ENCODE results near the gene RFTN1. TPM values are rescaled to one million over a fixed set of nuclear protein-coding genes. Genes with fewer than 3 reads are reported as not detected.

The RFTN1 gene
- total RNA-seq, 1 experiment from 2014 or later: 0.15 TPM

GRCh38 chr3:16385151-16385550 lies 128.3 kb downstream of the RFTN1 start:
- no peak for DNase-seq (ENCODE audit: extremely low read depth, low read depth)

GRCh38 chr3:16383864-16384263 lies 129.6 kb downstream of the RFTN1 start:
- DNase-seq (ENCODE audit: extremely low read depth, low read depth): no peak

GRCh38 chr3:16382845-16383244 lies 130.7 kb downstream of the RFTN1 start:
- DNase-seq (ENCODE audit: extremely low read depth, low read depth): no peak

- no peak for DNase-seq (ENCODE audit: extremely low read depth, low read depth)
Measured at GRCh38 chr3:16381426-16381825, 132.1 kb downstream of the RFTN1 start.

DNA sequence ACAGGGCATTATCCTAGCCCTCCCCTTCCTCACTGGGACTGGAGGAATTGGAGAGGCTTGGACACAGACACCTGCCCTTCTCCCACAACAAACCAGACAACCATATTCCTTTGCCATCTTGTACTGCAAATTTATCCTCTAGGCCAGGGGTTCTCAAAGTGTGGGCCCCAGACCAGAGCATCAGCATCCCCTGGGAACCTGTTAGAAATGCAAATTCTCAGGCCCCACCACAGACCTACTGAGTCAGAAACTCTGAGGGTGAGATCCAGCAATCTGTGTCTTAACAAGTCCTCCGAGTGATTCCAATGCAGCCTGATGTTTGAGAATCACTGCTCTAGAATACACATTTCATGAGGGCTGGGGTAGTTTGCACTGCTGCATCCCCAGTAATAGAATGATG lies 133.1 kb downstream of the RFTN1 start:
- DNase-seq (ENCODE audit: extremely low read depth, low read depth): no peak

DNA sequence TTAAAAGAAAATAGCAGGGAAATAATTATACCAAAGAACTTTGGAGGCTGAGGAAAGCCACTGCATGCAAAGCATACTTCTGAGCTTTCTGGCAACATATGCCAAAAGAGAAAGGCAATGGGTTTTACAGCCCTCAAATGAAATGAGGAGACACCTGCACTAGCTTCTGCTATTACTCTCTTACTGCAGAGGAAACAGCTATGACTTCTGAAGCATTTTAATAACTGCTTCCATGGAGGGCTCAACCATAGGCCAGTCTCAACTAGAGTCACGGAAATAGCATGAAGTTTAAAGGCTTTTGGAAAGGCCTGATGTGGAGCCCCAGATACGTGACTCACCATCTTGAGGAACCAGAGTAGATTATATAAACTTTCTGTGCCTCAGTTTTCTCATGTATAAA lies 133.7 kb downstream of the RFTN1 start:
- DNase-seq (ENCODE audit: extremely low read depth, low read depth): no peak

- DNase-seq (ENCODE audit: extremely low read depth, low read depth): no peak
Measured at GRCh38 chr3:16378920-16379319, 134.6 kb downstream of the RFTN1 start.

DNA sequence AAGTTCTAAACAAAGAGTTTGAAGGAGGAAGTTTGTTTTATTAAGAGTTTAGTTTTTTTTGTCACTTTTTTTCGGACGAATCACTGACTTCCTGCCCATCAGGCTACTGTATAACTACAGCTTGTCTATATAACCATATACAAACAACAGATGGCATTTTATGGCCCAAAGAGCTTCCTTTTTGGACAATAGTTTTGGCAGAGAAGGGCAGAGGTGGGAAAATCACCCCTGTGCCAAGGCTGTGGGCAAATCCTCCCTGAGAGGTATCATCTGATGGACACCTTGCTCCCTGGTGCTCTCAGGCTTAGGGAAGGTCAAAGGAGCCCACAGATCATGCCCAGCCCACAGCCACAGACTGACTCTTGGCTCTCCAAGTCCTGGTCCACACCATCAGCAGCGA lies 135.1 kb downstream of the RFTN1 start:
- no peak for DNase-seq (ENCODE audit: extremely low read depth, low read depth)

- no peak for DNase-seq (ENCODE audit: extremely low read depth, low read depth)
Measured at GRCh38 chr3:16377847-16378302, 135.6 kb downstream of the RFTN1 start.

DNA sequence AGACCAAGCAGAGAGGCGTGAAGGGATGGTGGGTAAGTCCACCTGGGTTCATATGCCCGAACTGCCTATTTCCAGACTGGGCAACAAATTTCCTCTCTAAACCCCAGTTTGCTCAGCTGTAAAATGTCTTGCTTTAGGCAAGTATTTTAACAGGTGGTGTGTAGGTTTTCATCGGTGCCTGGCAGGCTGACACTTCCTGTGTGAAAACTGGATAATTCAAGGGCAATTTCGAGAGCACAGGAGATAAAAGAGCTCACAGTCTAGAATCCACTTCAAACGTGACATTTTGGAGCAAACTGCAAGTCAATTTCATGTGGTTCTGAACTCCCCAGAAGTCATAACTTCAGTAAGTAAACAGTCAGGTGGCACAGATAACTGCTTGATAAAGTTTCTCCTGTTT lies 136.3 kb downstream of the RFTN1 start:
- DNase-seq (ENCODE audit: extremely low read depth, low read depth): no peak

- DNase-seq (ENCODE audit: extremely low read depth, low read depth): no peak
Measured at GRCh38 chr3:16375891-16376290, 137.6 kb downstream of the RFTN1 start.

- DNase-seq (ENCODE audit: extremely low read depth, low read depth): no peak
Measured at GRCh38 chr3:16374935-16375245, 138.6 kb downstream of the RFTN1 start.

- no peak for DNase-seq (ENCODE audit: extremely low read depth, low read depth)
Measured at GRCh38 chr3:16374047-16374934, 139.2 kb downstream of the RFTN1 start.

DNA sequence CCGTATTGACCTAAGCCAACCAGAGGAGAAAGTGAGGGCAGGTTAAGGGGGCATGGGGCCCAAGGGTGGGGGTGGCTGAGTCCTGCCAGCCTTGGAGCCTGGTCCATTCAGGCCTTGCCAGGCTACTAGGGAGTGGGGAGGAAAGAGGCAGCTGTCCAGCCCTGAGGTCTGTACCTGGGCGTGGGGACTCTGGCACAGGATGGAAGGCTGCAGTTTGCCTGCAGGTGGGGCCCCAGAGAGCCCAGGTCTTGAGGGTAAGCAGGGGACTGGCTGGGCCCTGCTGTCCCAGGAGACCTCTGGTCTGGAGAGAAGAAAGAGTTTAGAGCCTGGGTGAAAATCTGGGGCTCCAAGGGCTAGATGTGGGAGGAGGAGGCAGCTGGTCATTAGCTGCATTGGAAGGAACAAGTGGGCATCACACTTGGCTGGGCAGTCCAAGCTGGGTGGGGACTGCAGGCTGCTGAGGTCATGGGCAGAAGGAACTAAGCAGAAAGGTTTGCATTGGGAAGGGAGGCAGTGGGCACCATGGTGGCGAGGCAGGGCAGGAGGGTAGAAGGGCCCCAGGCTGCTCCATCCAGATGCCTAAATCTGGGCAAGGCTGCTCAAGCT lies 140.1 kb downstream of the RFTN1 start:
- no peak for DNase-seq (ENCODE audit: extremely low read depth, low read depth)

DNA sequence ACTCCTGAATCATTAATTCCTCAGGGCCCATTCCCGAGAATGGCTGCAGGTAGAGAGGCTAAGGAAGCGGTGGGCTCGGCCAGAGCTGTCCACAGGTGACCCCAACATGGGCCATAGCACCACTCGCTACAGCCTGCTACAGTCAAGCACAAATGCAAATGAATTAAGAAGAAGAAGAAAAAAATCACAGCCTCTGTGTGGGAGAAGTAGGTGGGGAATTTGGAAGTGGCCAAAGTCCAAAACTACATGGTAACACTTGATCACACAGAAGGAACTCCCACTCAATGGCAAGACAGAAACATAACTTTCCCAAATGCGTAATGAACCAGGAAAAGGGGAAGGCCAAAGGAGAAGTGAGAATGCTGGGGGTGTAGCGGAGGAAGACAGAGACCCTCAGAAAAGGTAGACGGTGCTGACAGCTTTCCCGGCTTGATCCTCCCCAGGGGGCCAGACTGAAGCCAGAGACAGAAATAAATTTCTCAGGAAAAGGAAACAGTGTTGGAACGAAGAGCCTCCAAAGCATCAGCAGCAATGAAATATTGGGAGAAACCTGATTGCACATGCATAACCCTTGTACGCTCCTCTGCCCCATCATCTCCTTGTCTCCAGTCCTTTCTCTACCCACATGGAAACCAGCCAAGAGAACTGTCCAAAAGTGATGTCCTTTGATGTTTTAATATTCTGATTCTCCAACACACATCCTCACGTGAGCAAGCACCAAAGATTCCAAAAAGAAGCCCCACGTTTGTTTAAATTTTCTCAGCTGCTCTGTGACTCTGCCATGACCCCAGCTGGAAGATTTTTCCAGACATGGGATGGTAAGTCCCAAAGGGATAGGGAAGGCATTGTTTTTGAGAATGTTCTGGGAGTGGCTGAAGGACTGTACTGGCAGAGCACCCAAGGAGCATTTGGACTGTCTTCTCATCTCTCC lies 140.9 kb downstream of the RFTN1 start:
- no peak for DNase-seq (ENCODE audit: extremely low read depth, low read depth)

DNA sequence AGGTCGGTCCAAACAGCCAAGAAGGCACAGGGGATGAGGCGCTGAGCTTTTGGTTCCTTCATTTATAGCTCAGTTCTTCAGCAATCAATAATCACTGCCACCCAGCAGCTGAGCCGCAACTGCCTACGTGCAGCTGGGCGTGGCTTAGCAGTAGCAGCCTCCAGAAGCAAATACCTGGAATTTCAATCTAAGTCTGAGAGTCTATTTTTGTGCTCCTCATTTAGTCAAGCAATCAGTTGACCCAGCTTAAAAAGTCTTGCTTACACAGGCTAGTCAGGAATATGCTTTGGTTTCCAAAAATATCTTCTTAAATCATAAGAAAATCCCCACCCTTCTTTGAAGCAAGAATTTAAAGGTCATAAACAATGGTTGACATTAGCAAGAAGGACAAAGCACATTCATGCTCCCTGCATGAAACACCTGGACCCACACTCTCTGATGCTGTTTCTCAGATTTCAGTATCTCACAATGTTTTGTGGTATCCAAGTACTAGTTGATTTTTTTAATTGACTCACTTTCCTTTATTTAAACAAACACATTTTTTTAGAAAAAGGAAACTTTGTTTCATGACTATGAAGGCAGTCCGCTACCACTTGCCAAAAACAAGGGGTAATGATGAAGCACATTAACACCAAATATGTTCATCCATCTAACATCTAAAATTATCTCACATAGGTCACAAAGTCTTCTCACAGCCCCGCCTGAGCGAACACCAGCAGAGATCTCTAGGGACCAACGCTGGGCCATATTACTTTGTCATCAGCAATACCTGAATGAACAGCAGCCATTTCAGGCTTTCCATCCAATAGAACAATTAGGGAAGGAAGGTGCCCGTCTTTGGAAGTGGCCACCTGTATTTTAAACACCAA lies 142.4 kb downstream of the RFTN1 start:
- no peak for DNase-seq (ENCODE audit: extremely low read depth, low read depth)

DNA sequence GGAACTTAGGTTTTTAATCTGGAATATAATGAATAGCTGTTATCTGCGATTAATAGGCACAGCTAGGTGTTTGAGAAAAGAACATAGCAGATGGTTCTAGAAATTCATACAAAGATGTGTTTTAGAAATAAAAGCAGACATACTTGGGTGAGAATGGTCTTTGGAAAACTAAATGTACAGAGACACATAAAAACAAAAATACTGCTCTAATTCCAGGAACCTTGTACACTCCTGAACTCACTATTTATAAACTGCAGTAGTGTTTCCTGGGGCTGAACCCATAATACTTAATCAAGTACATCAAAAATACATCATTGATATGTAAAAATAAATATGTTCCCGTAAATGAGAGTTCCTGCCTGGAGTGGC lies 143.0 kb downstream of the RFTN1 start:
- no peak for DNase-seq (ENCODE audit: extremely low read depth, low read depth)

DNA sequence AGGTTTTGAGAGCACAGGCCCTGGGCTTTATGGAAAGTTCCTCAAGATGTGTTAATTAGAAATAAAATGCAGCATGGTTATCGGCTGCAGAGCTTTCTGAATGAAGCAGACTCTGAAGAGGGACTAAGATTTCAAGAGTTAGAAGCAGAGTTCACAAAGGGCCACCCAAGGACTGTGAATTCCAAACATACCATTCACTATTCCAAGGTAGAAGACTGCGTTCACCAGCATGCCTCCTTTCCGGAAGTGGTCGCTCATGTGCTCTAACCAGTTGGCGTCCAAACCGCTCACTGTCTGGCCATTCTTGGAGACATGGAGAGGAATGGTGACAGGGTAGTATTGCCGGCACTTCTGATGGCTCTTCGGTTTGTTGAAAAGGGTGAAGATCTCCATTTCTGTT lies 143.6 kb downstream of the RFTN1 start:
- no peak for DNase-seq (ENCODE audit: extremely low read depth, low read depth)

- DNase-seq (ENCODE audit: extremely low read depth, low read depth): no peak
Measured at GRCh38 chr3:16369276-16369675, 144.2 kb downstream of the RFTN1 start.

DNA sequence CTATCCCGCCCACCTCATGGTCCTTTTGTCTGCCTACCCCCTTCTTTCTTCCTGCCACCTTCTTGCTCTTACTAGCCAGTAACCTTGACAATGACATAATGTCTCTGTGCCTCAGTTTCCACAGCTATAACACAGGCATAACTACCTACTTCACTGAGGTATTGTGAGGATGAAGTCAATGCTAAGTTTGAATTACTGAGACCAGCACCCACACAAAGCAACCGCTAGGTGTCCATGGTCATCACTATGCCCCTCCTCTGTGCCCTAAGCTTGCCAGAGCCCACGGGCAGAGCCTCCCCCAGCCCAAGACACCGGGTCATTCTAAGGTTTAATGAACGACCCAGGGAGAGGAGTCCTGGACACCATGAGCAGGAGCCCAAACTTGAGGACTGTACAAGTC lies 146.9 kb downstream of the RFTN1 start:
- no peak for DNase-seq (ENCODE audit: extremely low read depth, low read depth)

Measured in NCI-H460 (cell line).